ENCODE results near the gene NTRK1.

GRCh38 chr1:156862584-156862983 lies 1.9 kb downstream of the NTRK1 start:
- TF ChIP-seq POLR2A (IDR thresholded peaks at IDR 0.05) (no peak), CTCF (IDR thresholded peaks at IDR 0.05) (no peak)

Data from lower leg skin (tissue), 3 donors.